ENCODE measurements around the gene ANKRD40CL.
A peak's percentile ranks its signal among the peaks of the same experiment; 100 is the strongest.

The ANKRD40CL gene

DNA sequence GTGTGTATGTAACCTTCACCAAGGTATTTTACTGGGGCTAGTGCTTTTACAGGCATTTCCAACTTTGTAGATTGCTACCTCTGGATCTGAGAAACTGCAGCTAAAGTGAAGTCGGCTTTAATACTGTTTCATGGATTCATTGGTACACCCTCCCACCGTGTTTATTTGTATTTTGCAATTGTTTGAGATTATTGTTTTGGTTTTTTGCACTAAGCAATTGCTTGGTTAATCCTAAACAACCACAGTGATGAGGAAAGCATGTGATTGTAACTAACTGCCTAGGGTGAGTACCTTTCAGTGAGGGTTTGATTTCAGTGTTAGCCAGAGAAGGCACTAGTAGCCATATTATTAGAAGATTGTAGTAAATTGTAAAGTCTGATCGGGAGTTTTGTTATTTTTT lies 44.6 kb downstream of the ANKRD40CL start:
- no peak for DNase-seq (ENCODE audit: insufficient read length, low spot score)
- TF ChIP-seq, protein P1, sequence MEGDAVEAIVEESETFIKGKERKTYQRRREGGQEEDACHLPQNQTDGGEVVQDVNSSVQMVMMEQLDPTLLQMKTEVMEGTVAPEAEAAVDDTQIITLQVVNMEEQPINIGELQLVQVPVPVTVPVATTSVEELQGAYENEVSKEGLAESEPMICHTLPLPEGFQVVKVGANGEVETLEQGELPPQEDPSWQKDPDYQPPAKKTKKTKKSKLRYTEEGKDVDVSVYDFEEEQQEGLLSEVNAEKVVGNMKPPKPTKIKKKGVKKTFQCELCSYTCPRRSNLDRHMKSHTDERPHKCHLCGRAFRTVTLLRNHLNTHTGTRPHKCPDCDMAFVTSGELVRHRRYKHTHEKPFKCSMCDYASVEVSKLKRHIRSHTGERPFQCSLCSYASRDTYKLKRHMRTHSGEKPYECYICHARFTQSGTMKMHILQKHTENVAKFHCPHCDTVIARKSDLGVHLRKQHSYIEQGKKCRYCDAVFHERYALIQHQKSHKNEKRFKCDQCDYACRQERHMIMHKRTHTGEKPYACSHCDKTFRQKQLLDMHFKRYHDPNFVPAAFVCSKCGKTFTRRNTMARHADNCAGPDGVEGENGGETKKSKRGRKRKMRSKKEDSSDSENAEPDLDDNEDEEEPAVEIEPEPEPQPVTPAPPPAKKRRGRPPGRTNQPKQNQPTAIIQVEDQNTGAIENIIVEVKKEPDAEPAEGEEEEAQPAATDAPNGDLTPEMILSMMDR (IDR thresholded peaks at IDR 0.05; ENCODE audit: insufficient read depth, missing control alignments) = no peak
- no peak for FAIRE-seq

DNA sequence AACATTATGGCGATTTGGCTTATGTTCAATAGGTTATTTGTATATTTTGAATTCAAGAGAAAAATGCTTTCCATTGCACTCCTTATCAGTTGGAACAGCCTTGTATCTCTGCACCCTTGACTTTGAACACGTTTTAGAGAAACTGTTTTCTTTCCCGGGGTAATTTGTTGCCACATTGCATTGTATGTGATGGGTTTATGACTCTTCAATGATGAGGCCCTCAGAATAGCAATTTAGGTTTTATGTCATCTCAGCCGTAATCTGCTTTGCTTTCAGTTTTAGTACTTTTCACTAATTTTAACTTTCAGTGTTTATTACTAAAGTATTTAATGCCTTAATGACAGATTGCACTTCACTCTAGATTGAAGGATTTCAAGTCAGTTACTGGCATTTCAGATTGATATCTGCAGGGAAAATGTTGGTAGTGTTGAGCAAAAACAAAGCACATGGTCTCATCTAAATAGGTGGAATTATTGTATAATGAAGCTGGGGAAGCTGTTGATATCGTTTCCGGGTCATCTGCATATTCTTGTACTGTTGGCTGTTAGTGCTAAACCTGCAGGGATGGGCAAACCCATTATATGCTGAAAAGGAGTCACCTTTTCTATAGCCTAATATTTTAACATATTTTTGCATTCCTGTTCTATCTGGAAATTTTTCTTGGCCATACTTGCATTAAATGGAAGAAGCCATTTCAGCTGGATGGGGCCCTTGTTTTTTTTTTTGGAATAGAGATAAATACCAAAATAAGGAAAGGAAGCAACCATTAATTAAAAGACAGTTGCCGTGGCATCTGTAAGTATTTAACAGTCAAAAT lies 45.9 kb downstream of the ANKRD40CL start:
- TF ChIP-seq, protein P1 (IDR thresholded peaks at IDR 0.05; ENCODE audit: insufficient read depth, missing control alignments) = no peak
- FAIRE-seq = no peak
- no peak for DNase-seq (ENCODE audit: insufficient read length, low spot score)

DNA sequence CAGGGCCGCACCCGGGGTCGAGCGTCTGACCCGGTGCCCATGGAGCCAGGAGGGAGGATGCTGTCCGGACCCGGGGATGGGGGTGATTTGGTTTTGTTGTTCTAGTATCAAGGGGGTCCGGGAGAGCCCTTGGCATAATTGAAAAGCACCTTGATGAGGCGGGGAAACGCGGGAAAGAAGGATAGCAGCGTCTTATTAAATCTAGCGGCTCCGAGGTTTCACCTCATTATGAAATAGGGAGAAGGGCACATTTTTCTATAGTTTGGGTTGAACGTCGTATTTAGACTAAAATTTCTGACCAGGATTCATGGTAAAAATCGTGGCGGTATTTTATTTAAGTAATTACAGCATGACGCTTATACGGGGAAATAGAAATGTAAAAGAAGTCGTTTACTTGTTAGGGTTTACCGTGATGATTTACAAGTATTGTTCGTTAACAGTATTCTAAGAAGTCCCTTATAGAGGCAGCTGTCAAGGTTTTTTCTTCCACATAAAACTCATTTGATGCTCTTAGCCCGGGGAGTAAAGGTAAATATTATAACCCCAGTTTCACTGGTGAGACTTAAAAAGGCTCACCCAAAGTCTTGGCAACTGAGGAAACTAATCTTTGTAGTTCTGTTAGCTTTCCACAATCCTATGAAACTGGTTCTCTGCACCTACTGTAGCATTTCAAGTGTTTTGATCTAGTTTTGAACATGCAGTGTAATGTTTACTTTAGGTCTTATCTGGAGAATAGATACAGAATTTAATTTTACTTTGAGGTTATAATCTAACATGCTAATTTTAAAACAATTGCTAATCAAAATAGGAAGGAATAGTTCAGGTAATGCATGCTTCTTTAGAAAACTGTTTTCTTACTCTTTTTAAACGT lies 47.2 kb downstream of the ANKRD40CL start:
- DNase-seq (ENCODE audit: insufficient read length, low spot score) (no peak), FAIRE-seq (no peak)

DNA sequence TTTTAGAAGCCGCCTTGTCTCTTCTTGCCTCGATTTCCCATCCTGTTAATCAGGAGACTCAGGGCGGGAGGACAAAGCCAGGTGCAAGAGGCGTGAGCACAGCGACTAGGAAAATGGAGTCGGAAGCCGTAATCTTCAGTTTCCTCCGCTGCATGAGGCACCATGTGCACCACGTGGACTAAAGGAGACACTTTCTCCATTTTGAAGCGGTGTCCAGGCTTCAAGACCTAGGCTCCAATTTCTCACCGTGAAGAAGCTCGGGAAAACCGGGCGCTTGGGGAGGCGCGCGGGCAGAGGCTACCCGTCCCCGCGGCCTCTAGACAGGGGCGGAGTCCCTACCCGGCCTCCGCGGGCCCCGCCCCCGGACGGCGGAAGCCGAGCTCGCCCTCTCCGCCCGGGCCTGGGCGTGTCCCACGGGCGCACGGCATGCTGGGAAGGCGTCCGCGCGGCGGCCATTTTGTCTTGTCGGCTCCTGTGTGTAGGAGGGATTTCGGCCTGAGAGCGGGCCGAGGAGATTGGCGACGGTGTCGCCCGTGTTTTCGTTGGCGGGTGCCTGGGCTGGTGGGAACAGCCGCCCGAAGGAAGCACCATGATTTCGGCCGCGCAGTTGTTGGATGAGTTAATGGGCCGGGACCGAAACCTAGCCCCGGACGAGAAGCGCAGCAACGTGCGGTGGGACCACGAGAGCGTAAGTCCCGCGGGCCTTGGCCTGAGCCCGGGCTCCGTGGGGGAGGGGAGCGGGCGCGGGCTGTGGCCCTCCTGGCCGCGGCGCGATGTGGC lies 48.0 kb downstream of the ANKRD40CL start, which contains the start of gene LUC7L3:
LUC7L3 (plus strand) TSS at position 460 of the 780 bp plus-strand sequence; CDS start at position 590, 130 bp downstream.
- FAIRE-seq (no peak), DNase-seq (ENCODE audit: insufficient read length, low spot score) (peak; percentile 91)
- TF ChIP-seq, protein P1 (IDR thresholded peaks at IDR 0.05; ENCODE audit: insufficient read depth, missing control alignments) = no peak

More for the DNA sequence above, 47.2 kb downstream of the ANKRD40CL start:
- TF ChIP-seq, protein P1 (IDR thresholded peaks at IDR 0.05; ENCODE audit: insufficient read depth, missing control alignments) = no peak

DNA sequence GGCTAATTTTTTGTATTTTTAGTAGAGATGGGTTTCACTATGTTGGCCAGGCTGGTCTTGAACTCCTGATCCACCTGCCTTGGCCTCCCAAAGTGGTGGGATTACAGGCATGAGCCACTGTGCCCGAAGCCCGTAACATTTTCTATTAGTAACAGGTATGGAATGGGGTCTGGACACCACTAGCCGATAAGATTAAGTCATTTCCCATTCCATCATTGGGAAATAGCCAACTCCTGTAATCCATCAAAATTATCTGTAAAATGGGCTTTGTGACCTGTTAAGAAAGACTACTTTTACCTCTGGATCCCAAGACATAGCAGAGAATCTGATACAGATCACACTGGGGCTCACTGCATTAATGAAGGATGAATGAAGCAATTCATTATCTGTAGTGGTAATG lies 51.8 kb downstream of the ANKRD40CL start:
- DNase-seq (ENCODE audit: insufficient read length, low spot score) (no peak), FAIRE-seq (no peak)
- TF ChIP-seq, protein P1 (IDR thresholded peaks at IDR 0.05; ENCODE audit: insufficient read depth, missing control alignments) = no peak

DNA sequence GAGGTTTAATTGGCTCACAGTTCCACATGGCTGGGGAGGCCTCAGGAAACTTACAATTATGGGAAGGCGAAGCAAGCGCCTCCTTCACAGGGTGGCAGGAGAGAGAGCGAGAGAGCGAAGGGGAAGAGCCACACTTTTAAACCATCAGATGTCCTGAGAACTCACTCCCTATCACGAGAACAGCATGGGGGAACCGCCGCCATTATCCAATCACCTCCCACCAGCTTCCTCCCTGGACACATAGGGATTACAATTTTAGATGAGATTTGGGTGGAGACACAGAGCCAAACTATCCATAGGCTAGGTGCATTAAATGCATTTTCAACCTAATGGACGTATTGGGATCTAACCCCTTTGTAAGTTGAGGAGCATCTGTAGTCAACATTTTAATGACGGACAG lies 54.7 kb downstream of the ANKRD40CL start:
- TF ChIP-seq, protein P1 (IDR thresholded peaks at IDR 0.05; ENCODE audit: insufficient read depth, missing control alignments) = no peak
- DNase-seq (ENCODE audit: insufficient read length, low spot score) = no peak
- FAIRE-seq = no peak
